Cerebellar cortex (tissue), 1 donor: ENCODE data around the gene XRCC6.
"Not testable (repeated sequence)": the region's sequence is repeated elsewhere in the genome, so short reads cannot be mapped to it uniquely, and the experiment has no call there.

Experiments
- DNase-seq: peaks from one replicate; pipeline ENCODE4 v3.0.0-alpha.2; 2015; ENCODE audit warnings: low spot score

XRCC6 gene

GRCh38 chr22:41598891-41599635, 22.0 kb upstream of the XRCC6 start:
- DNase-seq, result peak; percentile 83

DNA sequence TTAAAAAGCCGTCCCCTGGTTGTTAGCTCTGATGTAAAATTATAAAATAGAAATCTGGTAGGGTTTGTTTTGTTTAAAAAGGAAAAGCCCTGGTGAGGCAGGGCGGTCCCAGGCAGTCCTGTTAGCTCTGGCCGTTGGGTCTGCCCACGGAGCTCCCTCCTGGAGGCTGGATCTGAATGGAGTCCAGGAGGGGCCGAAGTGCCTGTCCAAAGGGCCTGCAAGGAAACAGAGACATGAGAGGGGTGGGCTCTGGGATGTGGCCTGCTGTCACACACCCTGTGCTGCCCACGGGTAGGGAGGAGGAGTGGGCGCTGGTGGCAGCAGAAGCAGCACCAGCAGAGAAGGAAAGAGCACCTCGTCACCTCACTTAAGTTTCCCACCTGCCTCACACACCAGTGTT, 20.1 kb upstream of the XRCC6 start:
- no peak for DNase-seq

- DNase-seq, result no peak
Observed at GRCh38 chr22:41603873-41604332, 17.2 kb upstream of the XRCC6 start.

GRCh38 chr22:41608386-41608785, 12.7 kb upstream of the XRCC6 start:
- DNase-seq, result no peak

- DNase-seq, result no peak
Observed at GRCh38 chr22:41612603-41613306, 8.3 kb upstream of the XRCC6 start.

- no peak for DNase-seq
Observed at GRCh38 chr22:41613456-41613855, 7.6 kb upstream of the XRCC6 start.

- DNase-seq, result peak; percentile 20
Observed at GRCh38 chr22:41619979-41620588, 1.0 kb upstream of the XRCC6 start.

DNA sequence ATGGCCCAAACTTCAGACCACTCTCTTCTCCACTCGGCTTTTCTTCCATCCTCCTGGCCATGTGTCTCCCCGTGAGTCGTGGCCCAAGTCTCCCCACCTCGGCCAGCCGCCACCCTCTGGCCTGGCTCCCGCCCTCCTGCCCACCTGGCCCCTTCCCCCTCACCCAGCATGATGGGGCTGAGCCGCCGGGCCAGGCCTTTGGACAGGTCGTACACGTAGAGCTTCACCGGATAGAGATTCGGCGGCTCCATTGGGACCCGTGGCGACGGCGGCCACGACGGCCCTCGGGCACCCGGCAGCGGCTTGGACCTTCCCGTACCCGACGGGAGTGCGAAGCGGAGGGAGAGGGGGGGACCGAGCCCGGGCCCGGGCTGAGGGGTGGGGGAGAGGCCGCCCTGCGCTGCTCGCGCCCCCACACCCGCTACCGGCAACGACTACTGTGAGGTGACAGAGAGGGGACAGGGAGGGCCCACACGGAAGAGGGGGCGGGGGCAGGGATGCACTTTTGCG, 451 bp upstream of the XRCC6 start, which contains the start of gene DESI1:
Gene DESI1 (minus strand): TSS at position 455 of the 510 bp plus-strand sequence. CDS start 204 bp downstream, at position 251.
- DNase-seq, result peak; percentile 36

DNA sequence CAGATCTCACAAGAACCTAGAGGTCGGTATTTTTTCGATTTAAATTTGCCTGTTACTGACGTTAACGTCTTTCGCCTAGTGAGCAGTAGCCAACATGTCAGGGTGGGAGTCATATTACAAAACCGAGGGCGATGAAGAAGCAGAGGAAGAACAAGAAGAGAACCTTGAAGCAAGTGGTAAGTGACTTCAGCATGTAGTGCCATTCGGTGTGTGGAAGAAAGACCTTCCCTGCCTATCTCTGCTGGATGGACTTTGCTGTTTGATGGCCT, 750 bp downstream of the XRCC6 start:
- DNase-seq, result peak; percentile 10

GRCh38 chr22:41625577-41625976, 4.5 kb downstream of the XRCC6 start:
- no peak for DNase-seq

- not testable (repeated sequence) for DNase-seq
Observed at GRCh38 chr22:41631115-41631514, 10.0 kb downstream of the XRCC6 start.

GRCh38 chr22:41631615-41632014, 10.5 kb downstream of the XRCC6 start:
- not testable (repeated sequence) for DNase-seq

GRCh38 chr22:41634610-41635009, 13.5 kb downstream of the XRCC6 start:
- not testable (repeated sequence) for DNase-seq

DNA sequence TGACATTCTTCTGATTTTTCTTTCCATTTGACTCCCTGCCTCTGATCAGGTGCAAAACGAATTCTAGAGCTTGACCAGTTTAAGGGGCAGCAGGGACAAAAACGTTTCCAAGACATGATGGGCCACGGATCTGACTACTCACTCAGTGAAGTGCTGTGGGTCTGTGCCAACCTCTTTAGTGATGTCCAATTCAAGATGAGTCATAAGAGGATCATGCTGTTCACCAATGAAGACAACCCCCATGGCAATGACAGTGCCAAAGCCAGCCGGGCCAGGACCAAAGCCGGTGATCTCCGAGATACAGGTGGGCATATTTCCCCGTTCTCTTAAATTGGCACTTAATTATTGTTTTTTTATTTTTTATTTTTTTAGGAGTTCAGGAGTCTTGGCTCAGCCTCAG, 15.4 kb downstream of the XRCC6 start:
- peak; percentile 29 for DNase-seq

DNA sequence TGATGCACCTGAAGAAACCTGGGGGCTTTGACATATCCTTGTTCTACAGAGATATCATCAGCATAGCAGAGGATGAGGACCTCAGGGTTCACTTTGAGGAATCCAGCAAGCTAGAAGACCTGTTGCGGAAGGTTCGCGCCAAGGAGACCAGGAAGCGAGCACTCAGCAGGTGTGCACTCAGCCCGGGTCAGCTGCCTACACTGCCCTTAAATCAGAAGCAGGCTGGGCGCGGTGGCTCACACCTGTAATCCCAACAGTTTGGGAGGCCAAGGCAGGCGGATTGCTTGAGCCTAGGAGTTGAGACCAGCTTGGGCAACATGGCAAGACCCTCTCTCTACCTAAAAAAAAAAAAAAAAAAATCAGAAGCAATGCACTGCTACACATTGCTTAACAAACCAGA, 16.5 kb downstream of the XRCC6 start:
- not testable (repeated sequence) for DNase-seq

DNA sequence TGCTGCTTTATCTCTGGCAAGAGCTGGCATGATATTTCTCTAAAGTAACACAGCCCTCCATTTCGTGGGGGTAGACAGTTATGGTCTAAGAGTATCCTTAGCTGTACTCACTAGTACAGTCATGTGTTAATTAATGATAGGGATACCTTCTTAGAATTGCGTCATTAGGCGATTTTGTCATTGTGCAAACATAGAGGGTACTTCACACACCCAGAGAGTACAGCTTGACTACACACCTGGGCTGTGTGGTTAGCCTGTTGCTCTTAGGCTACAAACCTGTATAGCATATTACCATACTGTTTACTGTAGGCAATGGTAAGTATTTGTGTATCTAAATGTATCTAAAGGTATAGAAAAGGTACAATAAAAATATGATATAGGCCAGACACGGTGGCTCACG, 17.0 kb downstream of the XRCC6 start:
- no peak for DNase-seq

GRCh38 chr22:41638748-41639147, 17.7 kb downstream of the XRCC6 start:
- no peak for DNase-seq

DNA sequence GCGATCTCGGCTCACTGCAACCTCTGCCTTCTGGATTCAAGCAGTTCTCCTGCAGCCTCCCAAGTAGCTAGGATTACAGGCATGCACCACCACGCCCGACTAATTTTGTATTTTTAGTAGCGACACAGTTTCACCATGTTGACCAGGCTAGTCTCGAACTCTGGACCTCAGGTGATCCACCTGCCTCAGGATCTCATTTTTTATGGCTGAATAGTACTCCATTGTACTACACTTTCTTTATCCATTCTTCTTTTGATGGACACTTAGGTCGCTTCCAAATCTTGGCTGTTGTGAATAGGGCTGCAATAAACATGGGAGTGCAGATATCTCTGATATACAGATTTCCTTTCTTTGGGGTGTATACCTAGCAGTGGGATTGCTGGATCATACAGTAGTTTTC, 20.8 kb downstream of the XRCC6 start:
- DNase-seq, result no peak

DNA sequence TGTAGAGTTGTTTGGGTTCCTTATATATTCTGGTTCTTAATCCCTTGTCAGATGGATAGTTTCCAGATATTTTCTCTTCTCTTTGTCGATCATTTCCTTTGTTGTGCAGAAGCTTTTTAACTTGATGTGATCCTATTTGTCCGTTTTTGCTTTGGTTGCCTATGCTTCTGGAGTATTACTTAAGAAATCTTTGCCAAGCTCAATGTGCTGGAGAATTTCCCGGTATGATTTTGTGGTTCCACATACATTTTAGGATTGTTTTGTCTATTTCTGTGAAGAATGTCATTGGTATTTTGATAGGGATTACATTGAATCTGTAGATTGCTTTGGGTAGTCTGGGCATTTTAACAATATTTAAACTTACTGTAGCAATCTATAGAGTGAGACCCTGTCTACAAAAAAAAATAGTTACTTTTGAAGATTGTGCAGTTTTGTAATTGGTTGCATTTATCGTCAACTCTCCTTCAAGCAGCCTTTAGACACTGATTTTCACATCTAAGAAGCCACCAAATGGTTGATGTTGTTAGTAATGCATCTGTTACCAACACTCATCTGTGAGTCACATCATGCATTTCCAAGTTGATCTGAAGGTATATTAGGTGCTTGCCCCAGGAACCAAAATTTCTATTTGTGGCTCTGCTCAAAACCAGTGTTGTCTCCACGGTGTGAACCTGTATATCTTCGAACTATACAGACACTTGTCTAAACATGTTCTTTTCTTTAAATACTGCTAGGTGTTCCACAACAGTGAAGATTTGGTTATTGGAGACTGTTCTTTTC, 21.4 kb downstream of the XRCC6 start:
- DNase-seq, result no peak

- no peak for DNase-seq
Observed at GRCh38 chr22:41647771-41648170, 26.7 kb downstream of the XRCC6 start.

DNA sequence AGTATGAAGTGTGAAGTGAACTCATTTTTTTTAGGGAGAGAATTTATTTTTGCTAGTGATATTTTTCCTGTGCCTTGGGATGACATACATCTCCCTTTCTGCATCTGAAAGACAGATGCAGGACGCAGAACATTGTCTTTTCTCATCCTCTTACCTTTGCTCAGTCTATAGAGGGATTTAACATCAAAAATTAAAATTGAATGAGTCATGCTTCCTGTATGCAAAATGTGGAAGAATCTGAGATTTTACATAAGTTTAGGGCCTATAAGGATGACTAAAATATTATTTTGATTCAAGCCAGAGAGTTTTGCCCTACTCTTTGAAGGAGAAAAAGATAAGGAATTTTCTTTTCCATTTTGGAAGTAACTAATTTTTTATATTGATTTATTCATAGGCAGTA, 27.3 kb downstream of the XRCC6 start:
- no peak for DNase-seq

DNA sequence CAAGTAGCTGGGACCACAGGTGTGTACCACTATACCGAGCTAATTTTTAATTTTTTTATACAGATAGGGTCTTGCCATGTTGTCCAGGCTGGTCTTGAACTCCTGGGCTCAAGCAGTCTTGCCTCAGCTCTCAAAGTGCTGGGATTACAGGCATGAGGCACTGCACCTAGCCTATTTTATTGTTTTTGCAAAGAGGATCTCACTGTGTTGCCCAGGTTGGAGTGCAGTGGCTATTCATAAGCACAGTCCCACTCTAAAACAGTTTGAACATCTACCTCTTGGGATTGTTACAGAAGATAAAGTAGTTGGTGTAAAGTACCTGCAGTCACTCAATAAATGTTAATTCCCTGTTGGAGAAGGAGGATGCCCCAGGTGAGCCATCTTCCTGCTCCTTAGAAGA, 29.1 kb downstream of the XRCC6 start:
- no peak for DNase-seq
